ENCODE results near the gene GPR52. TPM values are rescaled to one million over a fixed set of nuclear protein-coding genes. Genes with fewer than 3 reads are reported as not detected.

Gene GPR52
- total and polyA plus RNA-seq, 9 donors: 0.89 TPM; not detected in 8

DNA sequence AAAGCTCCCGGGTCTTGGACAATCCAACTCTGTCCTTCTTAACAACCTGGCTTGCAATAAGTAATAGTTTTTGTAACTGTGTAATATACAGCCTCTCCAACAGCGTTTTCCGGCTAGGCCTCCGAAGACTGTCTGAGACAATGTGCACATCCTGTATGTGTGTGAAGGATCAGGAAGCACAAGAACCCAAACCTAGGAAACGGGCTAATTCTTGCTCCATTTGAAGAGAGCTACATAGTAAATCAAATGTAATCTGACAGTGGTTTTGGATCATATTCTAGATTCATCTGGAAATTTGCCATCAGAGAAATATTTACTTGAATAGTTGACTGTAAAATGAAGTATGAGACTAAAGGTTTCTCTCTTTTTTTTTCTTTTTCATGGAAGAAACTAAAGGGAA, 1.2 kb downstream of the GPR52 start:
- Histone ChIP-seq H3K36me3 (ENCODE audit: control insufficient read depth, insufficient read depth, low read length) (no peaks in the 10 kb centered on the region), H3K27ac (ENCODE audit: low read length) (no peak overlapping the region), H3K27me3 (ENCODE audit: control insufficient read depth, insufficient read depth, low read length) (no peaks in the 10 kb centered on the region), H3K9me3 (replicated peaks; ENCODE audit: control insufficient read depth, low read depth, low read length) (no peaks in the 10 kb centered on the region), H3K4me3 (ENCODE audit: low read length) (no peak overlapping the region), H3K4me1 (ENCODE audit: control insufficient read depth, insufficient read depth, low read length) (no peaks in the 10 kb centered on the region)
- no CpG with 5 or more reads among the region's 5 CpGs for WGBS (ENCODE audit: insufficient coverage)
- peak; percentile 40 for DNase-seq

- Histone ChIP-seq H3K27ac (ENCODE audit: low read length) (no peak overlapping the region), H3K36me3 (ENCODE audit: control insufficient read depth, insufficient read depth, low read length) (no peaks in the 10 kb centered on the region), H3K4me1 (ENCODE audit: control insufficient read depth, insufficient read depth, low read length) (no peaks in the 10 kb centered on the region), H3K27me3 (ENCODE audit: control insufficient read depth, insufficient read depth, low read length) (no peaks in the 10 kb centered on the region), H3K9me3 (replicated peaks; ENCODE audit: control insufficient read depth, low read depth, low read length) (no peaks in the 10 kb centered on the region), H3K4me3 (ENCODE audit: low read length) (no peak overlapping the region)
- WGBS (ENCODE audit: insufficient coverage): 82% methylated on average over 4 of the region's 6 CpGs
- DNase-seq: no peak
Measured at GRCh38 chr1:174451408-174451807, 3.6 kb downstream of the GPR52 start.

- Histone ChIP-seq H3K4me1 (ENCODE audit: control insufficient read depth, insufficient read depth, low read length) (no peaks in the 10 kb centered on the region), H3K9me3 (replicated peaks; ENCODE audit: control insufficient read depth, low read depth, low read length) (no peaks in the 10 kb centered on the region), H3K4me3 (ENCODE audit: low read length) (no peak overlapping the region), H3K36me3 (ENCODE audit: control insufficient read depth, insufficient read depth, low read length) (no peaks in the 10 kb centered on the region), H3K27me3 (ENCODE audit: control insufficient read depth, insufficient read depth, low read length) (no peaks in the 10 kb centered on the region), H3K27ac (ENCODE audit: low read length) (no peak overlapping the region)
- DNase-seq: no peak
- no CpG with 5 or more reads among the region's 2 CpGs for WGBS (ENCODE audit: insufficient coverage)
Measured at GRCh38 chr1:174465855-174466254, 18.1 kb downstream of the GPR52 start.

DNA sequence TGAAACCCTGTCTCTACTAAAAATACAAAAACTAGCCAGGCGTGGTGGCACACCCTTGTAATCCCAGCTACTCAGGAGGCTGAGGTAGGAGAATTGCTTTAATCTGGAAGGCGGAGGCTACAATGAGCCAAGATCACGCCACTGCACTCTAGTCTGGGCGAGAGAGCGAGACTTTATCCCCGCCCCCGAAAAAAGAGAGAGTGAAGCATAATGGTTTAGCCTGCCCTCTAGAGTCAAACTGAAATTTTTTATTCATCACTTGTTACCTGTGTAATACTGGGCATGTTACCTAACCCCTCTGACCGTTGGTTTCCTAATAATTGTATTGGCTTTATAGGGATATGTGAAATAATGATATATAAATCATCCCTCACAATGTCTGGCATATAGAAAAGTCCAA, 18.8 kb downstream of the GPR52 start:
- Histone ChIP-seq H3K4me3 (ENCODE audit: low read length) (no peak overlapping the region), H3K9me3 (replicated peaks; ENCODE audit: control insufficient read depth, low read depth, low read length) (no peaks in the 10 kb centered on the region), H3K27me3 (ENCODE audit: control insufficient read depth, insufficient read depth, low read length) (no peaks in the 10 kb centered on the region), H3K4me1 (ENCODE audit: control insufficient read depth, insufficient read depth, low read length) (no peaks in the 10 kb centered on the region), H3K27ac (ENCODE audit: low read length) (no peak overlapping the region), H3K36me3 (ENCODE audit: control insufficient read depth, insufficient read depth, low read length) (no peaks in the 10 kb centered on the region)
- DNase-seq: no peak
- 93% methylated on average over 3 of the region's 8 CpGs for WGBS (ENCODE audit: insufficient coverage)

- Histone ChIP-seq H3K4me1 (ENCODE audit: control insufficient read depth, insufficient read depth, low read length) (no peaks in the 10 kb centered on the region), H3K27me3 (ENCODE audit: control insufficient read depth, insufficient read depth, low read length) (no peaks in the 10 kb centered on the region), H3K36me3 (ENCODE audit: control insufficient read depth, insufficient read depth, low read length) (no peaks in the 10 kb centered on the region), H3K27ac (ENCODE audit: low read length) (no peak overlapping the region), H3K9me3 (replicated peaks; ENCODE audit: control insufficient read depth, low read depth, low read length) (no peaks in the 10 kb centered on the region), H3K4me3 (ENCODE audit: low read length) (no peak overlapping the region)
- no peak for DNase-seq
- no CpG with 5 or more reads among the region's 2 CpGs for WGBS (ENCODE audit: insufficient coverage)
Measured at GRCh38 chr1:174469052-174469451, 21.3 kb downstream of the GPR52 start.

DNA sequence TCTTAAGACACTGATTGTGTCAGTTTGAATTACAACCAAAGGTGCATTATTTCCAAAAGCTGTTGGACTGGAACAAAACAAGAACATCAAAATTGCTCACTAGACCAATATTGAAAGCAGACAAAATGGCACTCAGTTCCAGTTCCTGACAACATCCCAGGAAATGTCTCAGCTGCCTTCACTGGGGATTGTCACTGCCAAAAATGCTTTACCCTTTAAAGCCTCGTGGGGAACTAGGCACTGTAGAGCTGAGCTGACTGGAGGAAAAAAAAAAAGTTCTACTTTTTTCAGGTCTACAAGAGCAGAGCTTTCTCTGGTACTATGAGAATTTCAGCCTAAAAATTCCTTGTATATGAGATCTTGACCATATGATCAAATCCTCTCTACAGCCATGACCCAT, 21.9 kb downstream of the GPR52 start:
- no peaks in the 10 kb centered on the region for H3K36me3 ChIP-seq (ENCODE audit: control insufficient read depth, insufficient read depth, low read length)
- WGBS (ENCODE audit: insufficient coverage): no CpG with 5 or more reads among the region's 1 CpG
- no peaks in the 10 kb centered on the region for H3K27me3 ChIP-seq (ENCODE audit: control insufficient read depth, insufficient read depth, low read length)
- H3K4me1 ChIP-seq (ENCODE audit: control insufficient read depth, insufficient read depth, low read length): no peaks in the 10 kb centered on the region
- H3K4me3 ChIP-seq (ENCODE audit: low read length): no peak overlapping the region
- no peaks in the 10 kb centered on the region for H3K9me3 ChIP-seq (replicated peaks; ENCODE audit: control insufficient read depth, low read depth, low read length)
- DNase-seq: no peak
- H3K27ac ChIP-seq (ENCODE audit: low read length): no peak overlapping the region

DNA sequence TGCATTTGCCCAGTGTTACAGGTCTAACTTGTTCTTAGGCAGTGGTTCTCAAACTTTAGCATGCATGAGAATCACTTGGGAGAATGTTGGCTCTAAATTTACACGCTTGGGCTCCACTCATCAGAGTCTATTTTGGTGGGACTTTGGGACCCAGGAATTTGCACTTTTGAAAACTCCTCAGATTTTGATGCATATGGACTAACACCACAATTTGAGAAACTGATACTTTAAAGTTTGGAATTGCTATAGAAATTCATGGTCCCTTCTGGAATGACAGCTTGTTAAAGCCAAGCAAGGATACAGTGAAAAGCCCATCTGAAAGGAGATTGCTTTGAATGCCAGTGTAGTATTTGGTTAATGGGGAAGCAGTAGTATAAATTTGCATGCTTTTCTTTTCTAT, 31.5 kb downstream of the GPR52 start:
- no peaks in the 10 kb centered on the region for H3K4me1 ChIP-seq (ENCODE audit: control insufficient read depth, insufficient read depth, low read length)
- H3K4me3 ChIP-seq (ENCODE audit: low read length): no peak overlapping the region
- WGBS (ENCODE audit: insufficient coverage): no CpG with 5 or more reads among the region's 1 CpG
- no peak for DNase-seq
- no peaks in the 10 kb centered on the region for H3K9me3 ChIP-seq (replicated peaks; ENCODE audit: control insufficient read depth, low read depth, low read length)
- H3K36me3 ChIP-seq (ENCODE audit: control insufficient read depth, insufficient read depth, low read length): no peaks in the 10 kb centered on the region
- H3K27me3 ChIP-seq (ENCODE audit: control insufficient read depth, insufficient read depth, low read length): no peaks in the 10 kb centered on the region
- no peak overlapping the region for H3K27ac ChIP-seq (ENCODE audit: low read length)

GRCh38 chr1:174480324-174480723, 32.6 kb downstream of the GPR52 start:
- DNase-seq: peak; percentile 52
- Histone ChIP-seq H3K36me3 (ENCODE audit: control insufficient read depth, insufficient read depth, low read length) (no peaks in the 10 kb centered on the region), H3K4me3 (ENCODE audit: low read length) (no peak overlapping the region), H3K9me3 (replicated peaks; ENCODE audit: control insufficient read depth, low read depth, low read length) (no peaks in the 10 kb centered on the region), H3K4me1 (ENCODE audit: control insufficient read depth, insufficient read depth, low read length) (no peaks in the 10 kb centered on the region), H3K27me3 (ENCODE audit: control insufficient read depth, insufficient read depth, low read length) (no peaks in the 10 kb centered on the region), H3K27ac (ENCODE audit: low read length) (no peak overlapping the region)
- no CpG with 5 or more reads among the region's 1 CpG for WGBS (ENCODE audit: insufficient coverage)

DNA sequence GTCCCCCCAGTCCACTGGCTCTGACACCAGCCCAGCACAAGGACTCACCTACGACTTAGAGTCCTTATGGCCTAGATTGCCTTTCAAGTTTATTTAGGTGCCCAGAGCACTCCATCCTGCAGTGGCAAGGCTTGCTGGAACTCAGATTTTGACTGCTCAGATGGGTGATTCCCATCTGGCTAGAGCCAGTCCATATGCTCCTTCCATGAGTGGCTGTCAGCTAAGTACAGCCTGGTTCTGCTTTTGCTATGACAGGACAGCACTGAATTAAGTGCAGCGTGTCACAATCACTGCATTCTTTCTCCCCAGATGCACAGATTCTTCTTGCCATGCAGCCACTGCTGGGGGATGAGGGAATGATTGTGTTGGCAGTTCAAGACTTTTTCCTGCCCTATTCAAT, 43.8 kb downstream of the GPR52 start:
- Histone ChIP-seq H3K27ac (ENCODE audit: low read length) (no peak overlapping the region), H3K27me3 (ENCODE audit: control insufficient read depth, insufficient read depth, low read length) (no peaks in the 10 kb centered on the region), H3K9me3 (replicated peaks; ENCODE audit: control insufficient read depth, low read depth, low read length) (no peaks in the 10 kb centered on the region), H3K36me3 (ENCODE audit: control insufficient read depth, insufficient read depth, low read length) (no peaks in the 10 kb centered on the region), H3K4me1 (ENCODE audit: control insufficient read depth, insufficient read depth, low read length) (no peaks in the 10 kb centered on the region), H3K4me3 (ENCODE audit: low read length) (no peak overlapping the region)
- DNase-seq: no peak
- WGBS (ENCODE audit: insufficient coverage): 100% methylated on average over 1 of the region's 2 CpGs

DNA sequence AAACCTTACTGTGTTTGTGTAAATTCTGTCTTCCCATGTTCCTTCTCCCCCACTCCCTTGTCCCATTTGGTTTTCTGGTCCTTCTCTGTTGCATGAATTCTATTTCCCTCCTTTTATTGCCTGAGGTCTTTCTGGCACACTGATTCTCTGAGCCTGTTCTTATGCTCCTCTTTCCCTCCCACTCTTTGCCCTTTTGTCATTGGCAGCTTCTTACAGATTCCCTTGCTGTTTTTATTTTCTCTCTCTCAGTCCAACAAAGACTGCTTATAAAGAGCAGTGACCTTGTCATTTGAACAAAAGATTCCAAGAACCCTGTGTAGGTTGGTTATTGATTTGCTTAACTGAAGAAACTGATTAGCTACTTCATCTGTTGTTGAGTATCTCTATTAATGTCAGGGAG, 49.7 kb downstream of the GPR52 start:
- Histone ChIP-seq H3K4me3 (ENCODE audit: low read length) (no peak overlapping the region), H3K27ac (ENCODE audit: low read length) (no peak overlapping the region), H3K36me3 (ENCODE audit: control insufficient read depth, insufficient read depth, low read length) (no peaks in the 10 kb centered on the region), H3K4me1 (ENCODE audit: control insufficient read depth, insufficient read depth, low read length) (no peaks in the 10 kb centered on the region), H3K27me3 (ENCODE audit: control insufficient read depth, insufficient read depth, low read length) (no peaks in the 10 kb centered on the region), H3K9me3 (replicated peaks; ENCODE audit: control insufficient read depth, low read depth, low read length) (no peaks in the 10 kb centered on the region)
- no peak for DNase-seq

Data from muscle of leg (tissue), 11 donors.